Sigmoid colon (tissue), 7 donors: ENCODE data around the gene CCNF. TPM values are rescaled to one million over a fixed set of nuclear protein-coding genes. Genes with fewer than 3 reads are reported as not detected.
"Not testable (repeated sequence)": the region's sequence is repeated elsewhere in the genome, so short reads cannot be mapped to it uniquely, and the experiment has no call there.

Experiments used
- DNase-seq: peaks from one replicate; pipeline ENCODE4 v3.0.0-alpha.2; 2019
- H3K27ac ChIP-seq, 4 donors: fragments of 200-600 bp; sonication (generic); one replicate each; pipeline ENCODE4 v1.5.1; 2016 to 2019; ENCODE audit warnings: mild to moderate bottlenecking in 1 of 4
- H3K27me3 ChIP-seq, 3 donors: fragments of 200-600 bp; sonication (generic); one replicate each; pipeline ENCODE4 v1.5.1; 2019; ENCODE audit warnings: mild to moderate bottlenecking in 1 of 3
- H3K36me3 ChIP-seq, 4 donors: fragments of 200-600 bp; sonication (generic); one replicate each; pipeline ENCODE4 v1.5.1; 2016 to 2019
- H3K4me1 ChIP-seq, 4 donors: fragments of 200-600 bp; sonication (generic); one replicate each; pipeline ENCODE4 v1.5.1; 2017 to 2019
- H3K4me3 ChIP-seq, 4 donors: fragments of 200-600 bp; sonication (generic); one replicate each; pipeline ENCODE4 v1.5.1; 2017 to 2019; ENCODE audit warnings: mild to moderate bottlenecking in 2 of 4, moderate library complexity in 1 of 4
- H3K9me3 ChIP-seq, 4 donors: fragments of 200-600 bp in 3 of 4; sonication (generic) in 3 of 4; one replicate each; pipeline versions ENCODE4 v1.5.1 to v1.6.1; 2013 to 2019
- EP300 ChIP-seq, 4 donors: sonication (generic); formaldehyde crosslinking; IDR thresholded peaks; one replicate each; pipeline ENCODE4 v1.6.1; 2017; ENCODE audit warnings: antibody characterized with exemption in 4 of 4
- POLR2A ChIP-seq, 2 donors: fragments of 450-650 bp; IDR thresholded peaks; one replicate each; pipeline ENCODE4 v1.6.1; 2016; ENCODE audit warnings: antibody characterized with exemption in 2 of 2, mild to moderate bottlenecking in 2 of 2, moderate library complexity in 2 of 2
- POLR2AphosphoS5 ChIP-seq, 4 donors: sonication (generic); formaldehyde crosslinking; IDR thresholded peaks; one replicate each; pipeline ENCODE4 v1.6.1; 2017; ENCODE audit warnings: antibody characterized with exemption in 4 of 4
- WGBS, 2 donors: extraction: QIAGEN DNeasy Blood & Tissue Kit; methylation state at CpG; one replicate each; pipeline ENCODE4 v1.1.7; 2013; 5-methylcytosine and 5-hydroxymethylcytosine counted together
- intact Hi-C: fragments of 100-400 bp; cut with DNase I; formaldehyde crosslinking; loops from one replicate; pipeline ENCODE4 v1.15.1; 2023
- polyA plus RNA-seq, 3 donors: library from polyadenylated mRNA; stranded (reverse); fragments of 200-250 nt; gene quantifications; one replicate each; pipeline ENCODE4 v1.2.3, GENCODE V29; 2013
- total RNA-seq, 4 donors: library from RNA; depleted of rRNA; stranded (reverse); fragments of >200 nt; gene quantifications; one replicate each; pipeline ENCODE4 v1.1.0, GENCODE V29; 2016
- TF ChIP-seq, protein P1 (sequence below), 4 experiments: fragments of 450-650 bp in 3 of 4; fragments of 200-600 bp in 1 of 4; IDR thresholded peaks; one replicate each; pipeline ENCODE4 v1.5.1; 2016 to 2019; ENCODE audit warnings: antibody characterized with exemption in 4 of 4, mild to moderate bottlenecking in 3 of 4, moderate library complexity in 2 of 4
- donor health status: healthy with polysubstance abuse.
- donor health status: Bipolar disorder and iron deficiency.
- donor health status: healthy.

CCNF gene
- total and polyA plus RNA-seq, 7 donors, result 0.60 to 11.6 (median 1.2) TPM

DNA sequence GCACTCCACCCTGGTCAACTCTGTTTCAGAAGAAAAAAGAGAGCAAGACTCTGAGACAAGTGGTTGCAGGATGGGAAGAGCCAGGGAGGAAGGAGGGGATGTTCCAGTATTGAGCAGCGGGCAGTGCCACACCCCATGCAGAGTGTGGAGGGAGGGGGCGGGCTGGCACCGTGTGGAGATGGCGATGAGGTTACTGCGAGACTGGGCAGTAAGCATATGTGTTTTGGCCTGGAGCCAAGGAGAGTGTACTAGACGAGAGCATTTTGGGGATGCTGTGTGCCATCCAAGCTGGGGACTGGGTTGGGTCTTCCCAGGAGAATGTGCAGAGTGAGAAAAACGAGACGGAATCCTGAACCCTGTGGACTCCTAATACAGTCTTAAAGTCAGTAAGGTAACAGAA lies 49.0 kb downstream of the CCNF start:
- no peak for DNase-seq
- TF ChIP-seq POLR2AphosphoS5 (IDR thresholded peaks at IDR 0.05), result no peak
- TF ChIP-seq POLR2A (IDR thresholded peaks at IDR 0.05), result no peak
- TF ChIP-seq, protein P1, sequence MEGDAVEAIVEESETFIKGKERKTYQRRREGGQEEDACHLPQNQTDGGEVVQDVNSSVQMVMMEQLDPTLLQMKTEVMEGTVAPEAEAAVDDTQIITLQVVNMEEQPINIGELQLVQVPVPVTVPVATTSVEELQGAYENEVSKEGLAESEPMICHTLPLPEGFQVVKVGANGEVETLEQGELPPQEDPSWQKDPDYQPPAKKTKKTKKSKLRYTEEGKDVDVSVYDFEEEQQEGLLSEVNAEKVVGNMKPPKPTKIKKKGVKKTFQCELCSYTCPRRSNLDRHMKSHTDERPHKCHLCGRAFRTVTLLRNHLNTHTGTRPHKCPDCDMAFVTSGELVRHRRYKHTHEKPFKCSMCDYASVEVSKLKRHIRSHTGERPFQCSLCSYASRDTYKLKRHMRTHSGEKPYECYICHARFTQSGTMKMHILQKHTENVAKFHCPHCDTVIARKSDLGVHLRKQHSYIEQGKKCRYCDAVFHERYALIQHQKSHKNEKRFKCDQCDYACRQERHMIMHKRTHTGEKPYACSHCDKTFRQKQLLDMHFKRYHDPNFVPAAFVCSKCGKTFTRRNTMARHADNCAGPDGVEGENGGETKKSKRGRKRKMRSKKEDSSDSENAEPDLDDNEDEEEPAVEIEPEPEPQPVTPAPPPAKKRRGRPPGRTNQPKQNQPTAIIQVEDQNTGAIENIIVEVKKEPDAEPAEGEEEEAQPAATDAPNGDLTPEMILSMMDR (IDR thresholded peaks at IDR 0.05), result no peak
- no peak for TF ChIP-seq EP300 (IDR thresholded peaks at IDR 0.05)
- peaks cover 0 to 45% (median 37%) of the 10 kb centered on the region in 4 donors for H3K4me1 ChIP-seq
- no peaks in the 10 kb centered on the region for H3K36me3 ChIP-seq
- no peak overlapping the region for H3K27ac ChIP-seq
- WGBS, 2 donors, result 57 to 78% methylated on average over 8 of the region's 8 CpGs
- H3K27me3 ChIP-seq, result peaks cover under 1 to 4% (median 2%) of the 10 kb centered on the region in 3 donors
- H3K4me3 ChIP-seq, result no peak overlapping the region
- intact Hi-C loops, result loop anchor here (5.0 kb wide), 1 partner anchor 34 kb away; the partner anchor contains the start of gene ATP6V0C
- no peaks in the 10 kb centered on the region for H3K9me3 ChIP-seq

DNA sequence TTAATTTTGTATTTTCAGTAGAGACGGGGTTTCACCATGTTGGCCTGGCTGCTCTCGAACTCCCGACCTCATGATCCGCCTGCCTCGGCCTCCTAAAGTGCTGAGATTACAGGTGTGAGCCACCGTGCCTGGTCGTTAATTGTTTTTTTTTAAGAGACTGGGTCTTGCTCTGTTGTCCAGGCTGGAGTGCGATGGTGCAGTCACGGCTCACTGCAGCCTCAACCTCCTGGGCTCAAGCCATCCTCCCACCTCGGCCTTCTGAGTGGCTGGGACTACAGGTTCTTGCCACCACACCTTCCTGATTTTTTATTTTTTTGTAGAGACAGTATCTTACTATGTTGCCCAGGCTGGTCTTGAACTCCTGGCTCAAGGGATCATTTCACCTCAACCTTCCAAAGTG lies 50.7 kb downstream of the CCNF start:
- not testable (repeated sequence) for H3K27me3 ChIP-seq

DNA sequence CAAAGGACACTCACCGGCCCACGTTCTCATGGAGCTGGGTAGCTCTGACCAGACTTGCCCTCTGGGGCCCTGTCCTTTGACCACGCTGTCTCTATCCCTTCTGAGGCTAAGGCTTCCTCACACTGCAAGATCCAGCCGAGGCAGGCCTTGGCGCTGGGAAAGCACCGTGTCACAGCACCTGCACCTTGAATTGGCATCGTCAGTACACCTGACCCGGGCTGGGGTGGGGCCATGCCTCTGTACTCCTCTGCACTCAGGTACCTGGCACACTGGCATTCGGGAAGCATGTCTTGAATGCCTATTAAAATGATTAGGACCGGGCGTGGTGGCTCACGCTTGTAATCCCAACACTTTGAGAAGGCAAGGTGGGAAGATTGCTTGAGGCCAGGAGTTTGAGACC lies 51.7 kb downstream of the CCNF start:
- H3K27ac ChIP-seq, result no peak overlapping the region
- H3K36me3 ChIP-seq, result no peaks in the 10 kb centered on the region
- WGBS, 2 donors, result 21 to 71% methylated on average over 12 of the region's 12 CpGs
- H3K9me3 ChIP-seq, result no peaks in the 10 kb centered on the region
- H3K4me3 ChIP-seq, result no peak overlapping the region
- no peak for TF ChIP-seq POLR2A (IDR thresholded peaks at IDR 0.05)
- DNase-seq, result no peak
- H3K27me3 ChIP-seq, result no peaks in the 10 kb centered on the region
- intact Hi-C loops, result loop anchor here (5.0 kb wide), 1 partner anchor 54 kb away; the partner anchor contains the start of gene CCNF
- peaks cover 0 to 35% (median 32%) of the 10 kb centered on the region in 4 donors for H3K4me1 ChIP-seq

More for the DNA sequence above, 50.7 kb downstream of the CCNF start:
- not testable (repeated sequence) for DNase-seq, H3K4me3 ChIP-seq, H3K36me3 ChIP-seq, H3K27ac ChIP-seq, H3K9me3 ChIP-seq
- intact Hi-C loops, result loop anchor here (5.0 kb wide), 2 partner anchors 32 to 53 kb away; partner anchors contain the start of genes ATP6V0C and CCNF
- WGBS, 2 donors, result 96 to 97% methylated on average over 10 of the region's 10 CpGs
- peaks cover 0 to 41% (median 39%) of the 10 kb centered on the region in 4 donors for H3K4me1 ChIP-seq

DNA sequence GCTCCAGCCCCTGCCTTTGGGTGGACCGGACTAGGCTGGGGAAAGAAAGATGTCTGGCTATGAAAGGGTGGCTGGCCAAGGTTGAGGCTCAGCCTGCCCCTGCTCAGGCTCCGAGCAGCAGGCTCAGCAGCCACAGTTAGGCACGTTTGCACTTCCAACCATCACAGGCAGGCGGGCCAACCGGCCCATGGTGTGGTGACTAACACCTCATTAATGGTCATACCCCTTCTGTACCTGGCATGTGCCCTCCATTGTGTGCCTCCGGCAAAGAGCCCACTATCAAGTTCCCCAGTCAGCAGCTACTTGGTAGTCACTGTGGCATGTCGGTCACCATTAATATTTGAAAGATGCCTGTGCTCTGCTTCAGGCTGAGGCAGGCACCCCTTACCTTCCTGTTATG lies 52.4 kb downstream of the CCNF start:
- intact Hi-C loops, result loop anchor here (5.0 kb wide), 1 partner anchor 54 kb away; the partner anchor contains the start of gene CCNF
- 73 to 83% methylated on average over 7 of the region's 7 CpGs for WGBS, 2 donors
- Histone ChIP-seq H3K4me1 (peaks cover 0 to 30% (median 26%) of the 10 kb centered on the region in 4 donors), H3K36me3 (no peaks in the 10 kb centered on the region), H3K27ac (peak overlapping the region in 2 of 4 donors; percentile 86 to 91), H3K4me3 (no peak overlapping the region), H3K27me3 (no peaks in the 10 kb centered on the region), H3K9me3 (no peaks in the 10 kb centered on the region)
- no peak for TF ChIP-seq POLR2A (IDR thresholded peaks at IDR 0.05)
- TF ChIP-seq, protein P1 (IDR thresholded peaks at IDR 0.05), result no peak
- TF ChIP-seq POLR2AphosphoS5 (IDR thresholded peaks at IDR 0.05), result no peak
- TF ChIP-seq EP300 (IDR thresholded peaks at IDR 0.05), result no peak
- no peak for DNase-seq

DNA sequence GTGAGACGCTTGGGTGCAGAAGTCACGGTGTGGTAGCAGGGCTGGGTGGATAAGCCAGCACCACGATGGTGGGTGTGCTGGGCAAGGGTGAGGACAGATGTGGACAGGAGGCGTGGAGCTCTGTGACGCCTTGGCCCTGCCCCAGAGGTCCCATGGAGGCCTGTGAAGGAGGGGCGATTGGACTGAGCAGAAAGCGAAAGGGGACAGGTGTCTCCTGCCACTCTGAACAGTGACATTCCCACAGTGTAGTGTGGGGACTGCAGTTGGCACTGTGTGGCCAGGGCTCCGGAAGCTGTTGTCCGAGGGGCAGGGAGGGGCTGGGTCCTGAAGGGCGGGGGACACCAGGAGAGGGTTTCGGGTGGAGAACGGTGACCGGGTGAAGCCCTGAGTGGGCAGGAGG lies 53.0 kb downstream of the CCNF start:
- 79 to 80% methylated on average over 13 of the region's 13 CpGs for WGBS, 2 donors
- Histone ChIP-seq H3K27me3 (no peaks in the 10 kb centered on the region), H3K9me3 (no peaks in the 10 kb centered on the region), H3K4me3 (peak overlapping the region in 3 of 4 donors; percentile 36 to 41 (median 40)), H3K36me3 (no peaks in the 10 kb centered on the region), H3K27ac (peak overlapping the region; percentile 83 to 91 (median 84)), H3K4me1 (peaks cover 0 to 30% (median 26%) of the 10 kb centered on the region in 4 donors)
- intact Hi-C loops, result loop anchor here (5.0 kb wide), 1 partner anchor 55 kb away; the partner anchor contains the start of gene CCNF
- TF ChIP-seq POLR2AphosphoS5 (IDR thresholded peaks at IDR 0.05) (no peak), POLR2A (IDR thresholded peaks at IDR 0.05) (no peak), EP300 (IDR thresholded peaks at IDR 0.05) (no peak)
- TF ChIP-seq, protein P1 (IDR thresholded peaks at IDR 0.05), result no peak
- no peak for DNase-seq
